Measurements from ENCODE around the gene CCNQ. TPM values are rescaled to one million over a fixed set of nuclear protein-coding genes. Genes with fewer than 3 reads are reported as not detected.
A peak's percentile ranks its signal among the peaks of the same experiment; 100 is the strongest.

The CCNQ gene
- total RNA-seq, 1 donor from 2014 or later = 21.7 TPM

- H3K27ac Mint-ChIP-seq (ENCODE audit: unreplicated experiment) = no peak overlapping the region
- Histone ChIP-seq H3K4me2 (ENCODE audit: low read length) (no peak overlapping the region), H3K9ac (ENCODE audit: low read length) (no peak overlapping the region), H4K20me1 (ENCODE audit: insufficient read depth, low read length) (peaks cover 2% of the 10 kb centered on the region), H3K27ac (ENCODE audit: low read depth, low read length) (no peak overlapping the region), H3K27me3 (ENCODE audit: insufficient read depth, low read length) (no peaks in the 10 kb centered on the region), H3K4me3 (ENCODE audit: insufficient read depth, low read depth, low read length) (no peak overlapping the region), H2AFZ (ENCODE audit: low read depth, low read length) (no peak overlapping the region), H3K36me3 (ENCODE audit: insufficient read depth, low read length) (no peaks in the 10 kb centered on the region), H3K79me2 (ENCODE audit: insufficient read depth, low read length) (no peaks in the 10 kb centered on the region), H3K9me3 (ENCODE audit: insufficient read depth, low read depth, low read length) (no peaks in the 10 kb centered on the region), H3K4me1 (ENCODE audit: insufficient read depth, low read length) (no peaks in the 10 kb centered on the region)
- no peak overlapping the region for H3K4me3 Mint-ChIP-seq (ENCODE audit: unreplicated experiment)
- H3K9me3 Mint-ChIP-seq (ENCODE audit: unreplicated experiment) = no peaks in the 10 kb centered on the region
- TF ChIP-seq CTCF (IDR thresholded peaks at IDR 0.05; ENCODE audit: insufficient read depth, low read depth, low read length) = no peak
- no peak for TF ChIP-seq EZH2 (IDR thresholded peaks at IDR 0.05; ENCODE audit: insufficient read depth, low read length)
- no peak for DNase-seq (ENCODE audit: low read depth)
- H3K4me1 Mint-ChIP-seq (ENCODE audit: low read depth, unreplicated experiment) = no peaks in the 10 kb centered on the region
- FAIRE-seq = peak; percentile 76
- H3K27me3 Mint-ChIP-seq (ENCODE audit: low read depth, unreplicated experiment) = no peaks in the 10 kb centered on the region
- H3K36me3 Mint-ChIP-seq (ENCODE audit: low read depth, unreplicated experiment) = no peaks in the 10 kb centered on the region
These were observed 10.7 kb downstream of the CCNQ start for GRCh38 chrX:153588021-153588781.

- no peaks in the 10 kb centered on the region for H3K36me3 Mint-ChIP-seq (ENCODE audit: low read depth, unreplicated experiment)
- no peak overlapping the region for H3K4me3 Mint-ChIP-seq (ENCODE audit: unreplicated experiment)
- no peak for DNase-seq (ENCODE audit: low read depth)
- Histone ChIP-seq H4K20me1 (ENCODE audit: insufficient read depth, low read length) (no peaks in the 10 kb centered on the region), H3K27ac (ENCODE audit: low read depth, low read length) (no peak overlapping the region), H3K36me3 (ENCODE audit: insufficient read depth, low read length) (no peaks in the 10 kb centered on the region), H3K4me3 (ENCODE audit: insufficient read depth, low read depth, low read length) (no peak overlapping the region), H3K9ac (ENCODE audit: low read length) (no peak overlapping the region), H2AFZ (ENCODE audit: low read depth, low read length) (no peak overlapping the region), H3K4me2 (ENCODE audit: low read length) (no peak overlapping the region), H3K27me3 (ENCODE audit: insufficient read depth, low read length) (no peaks in the 10 kb centered on the region), H3K4me1 (ENCODE audit: insufficient read depth, low read length) (no peaks in the 10 kb centered on the region), H3K9me3 (ENCODE audit: insufficient read depth, low read depth, low read length) (no peaks in the 10 kb centered on the region), H3K79me2 (ENCODE audit: insufficient read depth, low read length) (no peaks in the 10 kb centered on the region)
- H3K27ac Mint-ChIP-seq (ENCODE audit: unreplicated experiment) = no peak overlapping the region
- TF ChIP-seq EZH2 (IDR thresholded peaks at IDR 0.05; ENCODE audit: insufficient read depth, low read length) (no peak), CTCF (IDR thresholded peaks at IDR 0.05; ENCODE audit: insufficient read depth, low read depth, low read length) (no peak)
- no peaks in the 10 kb centered on the region for H3K27me3 Mint-ChIP-seq (ENCODE audit: low read depth, unreplicated experiment)
- H3K9me3 Mint-ChIP-seq (ENCODE audit: unreplicated experiment) = no peaks in the 10 kb centered on the region
- H3K4me1 Mint-ChIP-seq (ENCODE audit: low read depth, unreplicated experiment) = no peaks in the 10 kb centered on the region
- FAIRE-seq = no peak
These were observed 11.6 kb downstream of the CCNQ start for GRCh38 chrX:153587342-153587741.

- Mint-ChIP-seq H3K4me1 (ENCODE audit: low read depth, unreplicated experiment) (no peaks in the 10 kb centered on the region), H3K27me3 (ENCODE audit: low read depth, unreplicated experiment) (no peaks in the 10 kb centered on the region), H3K27ac (ENCODE audit: unreplicated experiment) (no peak overlapping the region), H3K9me3 (ENCODE audit: unreplicated experiment) (no peaks in the 10 kb centered on the region), H3K36me3 (ENCODE audit: low read depth, unreplicated experiment) (no peaks in the 10 kb centered on the region), H3K4me3 (ENCODE audit: unreplicated experiment) (no peak overlapping the region)
- no peaks in the 10 kb centered on the region for H3K27me3 ChIP-seq (ENCODE audit: insufficient read depth, low read length)
- no peak overlapping the region for H3K9ac ChIP-seq (ENCODE audit: low read length)
- H3K36me3 ChIP-seq (ENCODE audit: insufficient read depth, low read length) = no peaks in the 10 kb centered on the region
- no peak overlapping the region for H3K4me3 ChIP-seq (ENCODE audit: insufficient read depth, low read depth, low read length)
- no peaks in the 10 kb centered on the region for H4K20me1 ChIP-seq (ENCODE audit: insufficient read depth, low read length)
- no peaks in the 10 kb centered on the region for H3K9me3 ChIP-seq (ENCODE audit: insufficient read depth, low read depth, low read length)
- H2AFZ ChIP-seq (ENCODE audit: low read depth, low read length) = no peak overlapping the region
- no peaks in the 10 kb centered on the region for H3K4me1 ChIP-seq (ENCODE audit: insufficient read depth, low read length)
- H3K79me2 ChIP-seq (ENCODE audit: insufficient read depth, low read length) = no peaks in the 10 kb centered on the region
- FAIRE-seq (peak; percentile 96), DNase-seq (ENCODE audit: low read depth) (no peak)
- TF ChIP-seq EZH2 (IDR thresholded peaks at IDR 0.05; ENCODE audit: insufficient read depth, low read length) (no peak), CTCF (IDR thresholded peaks at IDR 0.05; ENCODE audit: insufficient read depth, low read depth, low read length) (no peak)
- no peak overlapping the region for H3K4me2 ChIP-seq (ENCODE audit: low read length)
- H3K27ac ChIP-seq (ENCODE audit: low read depth, low read length) = no peak overlapping the region
These were observed 13.1 kb downstream of the CCNQ start for GRCh38 chrX:153585827-153586226.
